ENCODE data around the gene CHDH.

Gene CHDH

DNA sequence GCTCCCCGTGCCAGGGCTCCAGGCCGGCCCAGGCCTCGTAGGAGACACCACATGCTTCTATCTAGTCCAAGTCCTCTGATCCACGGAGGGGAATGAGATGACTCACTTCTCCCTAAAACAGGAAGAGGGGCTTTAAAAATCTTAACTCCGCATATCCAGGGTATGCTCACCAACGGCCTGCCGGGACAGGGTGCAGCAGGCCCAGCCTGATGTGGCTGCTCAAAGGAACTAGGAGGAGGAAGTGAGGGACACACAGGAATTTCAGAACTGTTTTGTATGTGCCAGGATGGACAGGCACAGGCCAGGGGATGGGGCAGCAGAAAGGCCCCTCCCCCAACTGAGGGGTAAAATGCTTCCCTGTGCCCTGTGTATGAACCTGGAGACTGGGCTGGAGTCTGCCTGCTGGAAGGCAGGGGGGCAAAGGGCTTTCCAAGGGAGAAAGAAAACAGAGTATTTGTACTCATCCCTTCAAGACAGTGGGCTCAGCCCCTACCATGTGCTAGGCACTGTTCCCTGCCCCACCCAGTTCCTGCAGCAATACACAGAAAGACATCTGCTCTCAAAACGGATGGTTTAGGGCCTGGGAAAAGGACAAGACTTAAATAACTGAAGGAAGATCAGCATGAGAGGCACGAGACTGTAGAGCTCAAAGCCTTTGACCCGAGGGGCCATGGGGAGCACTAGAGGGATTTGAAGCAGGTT lies 22.1 kb downstream of the CHDH start:
- no peak for DNase-seq

- no peak for DNase-seq
Observed at GRCh38 chr3:53823026-53823955, 22.9 kb downstream of the CHDH start.

- no peak for DNase-seq
Observed at GRCh38 chr3:53822331-53822741, 23.9 kb downstream of the CHDH start.

DNA sequence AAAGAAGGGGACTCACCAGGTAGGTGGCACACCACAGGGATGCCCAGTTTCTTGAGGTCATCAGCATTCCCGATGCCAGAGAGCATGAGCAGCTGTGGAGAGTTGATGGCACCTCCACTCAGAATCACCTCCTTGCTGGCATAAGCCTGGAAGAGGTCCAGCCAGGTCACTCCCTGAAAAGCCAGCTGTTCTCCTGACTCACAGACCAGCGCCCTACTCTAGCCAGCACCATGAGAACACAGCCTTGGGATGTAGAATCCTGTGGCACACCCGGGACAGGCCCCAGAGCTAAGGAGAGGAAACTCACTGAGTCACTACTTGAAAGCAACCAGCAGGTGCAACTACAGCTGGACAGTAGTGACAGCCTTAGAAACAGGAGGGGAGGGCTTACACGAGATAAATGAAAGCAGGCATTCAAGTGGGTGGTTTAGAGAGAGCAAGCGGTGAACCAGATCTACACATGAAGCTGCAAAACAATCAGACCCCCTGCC lies 24.5 kb downstream of the CHDH start:
- DNase-seq = no peak

GRCh38 chr3:53820756-53821580 lies 25.3 kb downstream of the CHDH start:
- DNase-seq = no peak

DNA sequence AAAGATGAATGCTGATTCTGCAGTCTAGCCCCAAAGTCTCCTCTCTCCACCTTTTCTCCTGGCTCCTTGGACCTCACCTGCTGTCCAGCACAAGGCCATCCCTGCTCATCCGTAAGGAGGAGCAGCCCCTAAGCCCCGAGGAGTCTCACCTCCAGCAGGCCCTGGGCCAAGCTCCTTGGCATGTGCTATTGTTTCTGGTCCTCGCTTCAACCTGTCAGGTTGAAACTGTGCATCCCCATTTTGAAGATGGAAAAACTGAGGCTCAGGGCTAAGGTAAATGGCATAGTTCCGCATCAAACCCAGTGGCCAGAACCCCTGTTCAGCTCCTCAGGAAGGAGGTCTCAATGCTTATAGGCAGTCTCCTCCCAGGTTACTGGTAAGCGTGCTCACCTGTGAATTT lies 26.1 kb downstream of the CHDH start:
- no peak for DNase-seq

DNA sequence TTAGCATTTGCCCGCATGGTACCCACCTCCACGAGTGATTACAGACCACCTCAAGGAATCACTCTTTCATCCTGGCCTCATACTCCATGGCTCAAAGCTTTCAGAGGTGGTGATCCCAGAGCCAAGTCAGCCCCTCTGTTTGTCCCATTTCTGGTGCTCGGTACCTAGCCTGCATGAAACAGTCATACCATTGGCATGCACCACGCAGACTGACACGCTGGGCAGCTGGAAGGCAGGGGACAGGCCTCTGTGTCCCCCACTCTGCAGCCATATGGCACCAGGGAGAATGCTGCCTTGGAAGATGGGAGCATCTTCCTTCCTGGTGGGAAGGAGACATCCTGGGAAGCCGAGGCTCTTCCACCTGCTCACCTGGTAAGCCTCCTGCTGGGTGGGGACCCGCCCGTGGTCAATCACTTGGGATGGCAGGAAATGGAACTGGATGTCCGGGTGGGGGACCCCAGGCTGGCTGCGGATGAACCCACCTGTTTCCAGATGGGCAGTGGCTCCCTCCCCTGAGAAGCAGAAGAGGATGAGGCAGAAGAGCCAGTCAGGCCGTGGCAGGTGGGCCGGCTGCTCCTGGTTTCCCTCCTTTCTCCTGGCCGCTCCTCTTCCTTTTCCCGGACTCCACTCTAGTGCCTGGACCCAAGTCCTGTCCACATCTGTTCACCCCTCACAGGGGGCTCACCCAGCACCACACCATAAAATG lies 26.9 kb downstream of the CHDH start:
- DNase-seq = no peak

DNA sequence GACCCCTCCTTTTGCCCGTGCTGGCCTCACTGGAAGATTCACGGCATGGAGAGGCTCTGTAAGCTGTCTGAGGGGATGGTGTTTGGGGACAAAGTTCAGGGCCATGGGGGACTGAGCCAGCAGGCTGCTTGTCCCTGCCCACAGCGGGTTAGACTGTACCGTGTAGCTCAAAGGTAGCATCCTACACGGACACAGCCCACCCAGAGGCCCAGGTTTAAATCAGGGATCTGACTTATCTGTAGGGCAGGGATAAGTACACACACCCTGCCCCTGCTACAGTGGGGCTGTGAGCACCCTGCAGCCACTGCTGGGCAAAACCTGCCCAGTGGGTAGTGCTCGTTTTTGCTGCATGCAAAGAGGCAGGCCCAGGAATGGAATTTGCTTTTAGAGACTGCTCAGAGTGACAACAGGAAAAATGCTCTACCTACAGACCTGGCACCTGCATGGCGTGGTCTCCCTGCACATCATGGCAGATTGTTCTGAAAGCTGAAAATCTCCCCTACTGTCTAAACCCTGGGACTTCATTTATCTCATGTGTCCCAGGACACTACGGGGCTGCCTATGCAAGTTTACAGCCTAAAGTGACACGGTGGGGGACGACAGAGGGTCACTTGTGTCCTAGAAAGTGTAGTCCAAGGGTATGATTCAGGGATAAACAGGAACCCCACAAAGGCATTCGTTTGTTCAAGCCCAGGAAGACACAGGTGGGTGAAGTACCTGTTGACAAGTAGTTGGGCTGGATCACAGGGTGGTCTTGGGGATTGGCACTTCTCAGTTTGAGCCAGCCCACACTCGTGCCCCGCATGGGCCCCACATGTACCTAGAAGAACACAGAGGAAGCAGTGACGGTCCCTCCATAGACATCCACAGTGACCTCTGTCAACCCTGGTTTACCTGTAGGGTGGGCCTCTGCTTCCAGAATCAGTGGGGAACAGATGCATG lies 27.7 kb downstream of the CHDH start:
- no peak for DNase-seq

DNA sequence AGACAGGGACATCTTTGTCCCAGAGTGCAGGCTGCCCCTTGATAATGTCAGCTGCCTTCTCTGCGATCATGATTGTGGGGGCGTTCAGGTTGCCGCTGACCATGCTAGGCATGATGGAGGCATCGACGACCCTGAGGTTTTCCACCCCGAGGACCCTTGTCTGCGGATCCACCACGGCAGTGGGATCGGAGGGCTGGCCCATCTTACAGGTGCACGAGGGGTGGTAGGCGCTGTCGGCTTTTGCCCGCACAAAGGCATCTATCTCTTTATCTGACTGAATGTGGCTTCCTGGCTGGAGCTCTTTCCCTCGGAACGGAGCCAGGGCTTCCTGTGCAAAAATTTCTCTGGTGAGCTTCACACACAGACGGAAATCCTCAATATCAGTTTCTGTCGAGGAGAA lies 28.4 kb downstream of the CHDH start:
- DNase-seq = no peak

- DNase-seq = no peak
Observed at GRCh38 chr3:53817211-53817610, 29.0 kb downstream of the CHDH start.

DNA sequence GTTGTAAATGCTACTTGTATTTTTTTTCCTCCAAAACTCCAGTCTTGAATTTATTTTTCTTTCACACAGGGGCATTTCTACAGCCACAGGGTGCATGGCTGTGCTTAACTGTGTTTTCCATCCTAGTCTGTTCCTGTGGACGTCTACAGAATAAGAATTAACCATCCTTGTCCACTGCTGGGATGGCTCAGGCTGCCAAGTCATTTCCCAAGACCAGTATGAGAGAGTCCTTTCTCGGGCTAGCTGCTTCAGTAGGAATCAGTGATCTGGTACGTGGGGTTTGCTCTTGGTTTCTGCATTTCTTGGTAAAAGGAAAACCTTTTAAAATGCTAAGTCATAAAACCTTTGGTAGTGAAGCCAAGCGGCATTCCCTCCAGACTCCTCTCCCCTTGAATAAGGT lies 29.8 kb downstream of the CHDH start:
- no peak for DNase-seq

GRCh38 chr3:53815651-53816050 lies 30.6 kb downstream of the CHDH start:
- no peak for DNase-seq

DNA sequence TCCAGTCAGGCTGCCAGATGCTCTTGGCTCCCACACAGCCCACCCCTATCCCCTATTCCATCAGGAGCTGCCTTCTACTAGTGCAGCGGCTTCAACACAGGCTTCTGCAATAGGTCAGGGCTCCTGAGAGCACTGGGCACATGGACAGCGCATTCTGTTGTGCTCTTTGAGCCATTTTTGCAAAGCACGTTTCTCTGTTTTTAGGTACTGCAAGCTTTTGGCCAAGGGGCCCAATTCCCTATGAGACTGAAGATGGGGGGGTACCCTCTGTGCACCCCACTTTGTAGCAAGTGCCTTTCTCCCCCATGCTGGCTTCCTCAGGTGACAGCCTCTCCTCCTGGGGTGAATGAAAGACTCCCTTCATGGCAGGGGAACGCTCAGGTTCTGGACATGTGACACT lies 31.2 kb downstream of the CHDH start:
- no peak for DNase-seq

GRCh38 chr3:53813876-53814275 lies 32.3 kb downstream of the CHDH start:
- no peak for DNase-seq

DNA sequence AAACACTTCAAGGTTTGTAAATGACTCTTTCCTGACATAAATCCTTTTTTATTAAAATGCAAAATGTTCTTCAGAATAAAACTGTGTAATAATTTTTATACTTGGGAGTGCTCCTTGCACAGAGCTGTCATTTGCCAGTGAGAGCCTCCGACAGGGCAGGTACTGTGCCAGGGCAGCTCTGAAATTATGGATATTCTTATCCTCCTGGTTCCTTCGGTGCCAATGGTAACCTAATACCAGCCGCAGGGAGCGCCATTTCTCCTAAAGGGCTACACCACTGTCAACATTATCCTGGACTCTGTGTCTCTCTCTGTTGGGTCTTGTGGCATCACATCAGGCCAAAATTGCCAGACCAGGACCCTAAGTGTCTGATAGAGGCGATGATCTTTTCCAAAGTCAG lies 33.0 kb downstream of the CHDH start:
- DNase-seq = no peak

DNA sequence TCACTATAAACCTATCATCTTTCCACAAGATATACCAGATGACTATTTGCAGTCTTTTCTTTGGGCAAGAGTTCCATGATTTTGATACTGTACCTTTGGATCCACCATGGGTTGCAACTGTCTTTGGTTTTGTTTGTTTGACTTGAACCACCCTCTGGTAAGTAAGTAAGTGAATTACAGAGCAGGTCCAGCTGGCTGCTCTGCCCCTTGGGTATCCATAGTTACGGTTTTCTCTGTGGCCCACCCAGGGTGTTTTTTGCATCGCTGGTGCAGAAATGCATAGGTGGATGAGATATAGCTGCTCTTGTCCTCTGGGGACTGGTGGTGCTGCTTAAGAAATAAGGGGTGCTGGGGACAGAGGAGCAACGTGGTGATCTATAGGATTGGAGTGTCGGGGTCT lies 33.8 kb downstream of the CHDH start:
- DNase-seq = no peak

GRCh38 chr3:53811143-53811927 lies 34.9 kb downstream of the CHDH start:
- no peak for DNase-seq

GRCh38 chr3:53809764-53810400 lies 36.3 kb downstream of the CHDH start:
- DNase-seq = no peak

DNA sequence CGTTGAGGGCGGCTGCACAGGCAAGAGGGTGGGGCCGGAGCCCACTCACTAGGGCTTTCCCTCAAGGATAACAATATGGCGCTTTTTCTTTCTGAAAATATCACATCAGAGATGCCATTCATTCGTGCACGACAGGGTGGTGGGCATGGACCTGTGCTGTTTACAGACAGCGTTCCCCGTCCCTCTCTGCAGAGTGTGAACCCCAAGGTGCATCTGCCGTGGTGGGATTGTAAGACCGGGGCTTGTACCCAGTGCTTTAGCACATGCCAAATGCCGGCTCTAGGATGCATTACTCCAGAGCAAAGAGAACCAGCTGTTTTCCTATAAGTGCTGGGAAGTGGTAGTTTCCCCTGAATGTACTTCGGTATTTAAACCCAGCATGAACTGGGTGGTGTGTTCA lies 37.0 kb downstream of the CHDH start:
- DNase-seq = no peak

DNA sequence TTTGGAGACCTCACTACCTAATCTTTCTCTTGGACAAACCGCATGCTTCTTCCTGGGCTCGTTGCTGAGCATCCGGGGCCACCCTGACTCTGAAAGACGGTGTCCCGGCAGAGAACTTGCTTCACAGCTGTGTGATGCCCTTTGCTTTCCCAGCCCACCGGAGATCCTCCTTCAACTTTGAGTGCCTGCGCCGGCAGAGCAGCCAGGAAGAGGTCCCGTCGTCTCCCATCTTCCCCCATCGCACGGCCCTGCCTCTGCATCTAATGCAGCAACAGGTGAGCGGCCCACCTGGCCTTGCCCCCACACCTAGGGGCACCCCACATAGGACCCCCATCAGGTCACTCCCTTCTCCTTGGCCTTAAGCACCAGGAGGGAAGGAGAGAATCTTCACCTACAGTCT lies 37.7 kb downstream of the CHDH start:
- DNase-seq = no peak
